WTC11 (cell line): ENCODE data around the gene FAM193A. TPM values are rescaled to one million over a fixed set of nuclear protein-coding genes. Genes with fewer than 3 reads are reported as not detected.

ENCODE experiments used
- ATAC-seq: fragments of 200-7000 bp; cut with Tn5 transposase; 2 replicates; pipeline ENCODE4 v1.10.0; 2021; ENCODE audit warnings: mild to moderate bottlenecking, moderate library complexity
- CTCF ChIA-PET: fragments of 300-600 bp; sonication (Branson Sonifier 250); formaldehyde crosslinking; loops from one replicate; lab custom pipeline; 2021; ENCODE audit warnings: antibody characterized with exemption; lab: Charles Lee
- POLR2A ChIA-PET: fragments of 350-600 bp; sonication (Branson Sonifier 250); formaldehyde crosslinking; loops from one replicate; lab custom pipeline; 2021; ENCODE audit warnings: antibody characterized with exemption; lab: Charles Lee
- DNase-seq: peaks from one replicate; pipeline ENCODE4 v3.0.0; 2021; ENCODE audit warnings: low spot score
- H3K27ac Mint-ChIP-seq: 2 replicates; pipeline ENCODE4 v1.8.0; 2021; ENCODE audit warnings: mixed read lengths
- H3K27me3 Mint-ChIP-seq: 2 replicates; pipeline ENCODE4 v1.8.0; 2021; ENCODE audit warnings: low read depth, mild to moderate bottlenecking, moderate library complexity, mixed read lengths
- H3K36me3 Mint-ChIP-seq: 2 replicates; pipeline ENCODE4 v1.8.0; 2021; ENCODE audit warnings: mixed read lengths
- H3K4me1 Mint-ChIP-seq: 2 replicates; pipeline ENCODE4 v1.8.0; 2022; ENCODE audit warnings: mixed read lengths
- H3K4me3 Mint-ChIP-seq: 2 replicates; pipeline ENCODE4 v1.8.0; 2021; ENCODE audit warnings: mild to moderate bottlenecking, moderate library complexity, mixed read lengths
- H3K9me3 Mint-ChIP-seq: 2 replicates; pipeline ENCODE4 v1.8.0; 2021; ENCODE audit warnings: mixed read lengths
- ATF3 ChIP-seq: sonication (generic); formaldehyde crosslinking; conservative IDR thresholded peaks from 2 replicates; pipeline ENCODE4 v1.8.1; 2022; ENCODE audit warnings: mild to moderate bottlenecking, missing genetic modification reagents
- CBFB ChIP-seq: sonication (generic); formaldehyde crosslinking; IDR thresholded peaks from 2 replicates; pipeline ENCODE4 v1.8.1; 2022; ENCODE audit warnings: mild to moderate bottlenecking, low read depth, missing genetic modification reagents
- CDX4 ChIP-seq: fragments of 250-450 bp; sonication (Bioruptor Pico); IDR thresholded peaks from 2 replicates; pipeline ENCODE4 v1.9.0; 2021; ENCODE audit warnings: moderate library complexity, mild to moderate bottlenecking, inconsistent platforms, borderline replicate concordance
- CREB1 ChIP-seq: sonication (generic); formaldehyde crosslinking; IDR thresholded peaks from 2 replicates; pipeline ENCODE4 v1.8.0; 2023; ENCODE audit warnings: mild to moderate bottlenecking, missing genetic modification reagents
- ELF4 ChIP-seq: sonication (generic); formaldehyde crosslinking; IDR thresholded peaks from 2 replicates; pipeline ENCODE4 v1.8.1; 2022; ENCODE audit warnings: low read depth, mild to moderate bottlenecking, moderate library complexity, missing genetic modification reagents
- ESRRA ChIP-seq: sonication (generic); formaldehyde crosslinking; IDR thresholded peaks from 2 replicates; pipeline ENCODE4 v1.8.1; 2022; ENCODE audit warnings: mild to moderate bottlenecking, missing genetic modification reagents, borderline replicate concordance
- FOXJ3 ChIP-seq: sonication (generic); formaldehyde crosslinking; IDR thresholded peaks from 2 replicates; pipeline ENCODE4 v1.9.0; 2021; ENCODE audit warnings: missing genetic modification reagents, mild to moderate bottlenecking, borderline replicate concordance
- FOXK1 ChIP-seq: sonication (generic); formaldehyde crosslinking; IDR thresholded peaks from 2 replicates; pipeline ENCODE4 v1.8.0; 2022; ENCODE audit warnings: mild to moderate bottlenecking, moderate library complexity, missing genetic modification reagents
- FOXP1 ChIP-seq: sonication (generic); formaldehyde crosslinking; IDR thresholded peaks from 2 replicates; pipeline ENCODE4 v1.8.0; 2022; ENCODE audit warnings: missing genetic modification reagents, mild to moderate bottlenecking, moderate library complexity, borderline replicate concordance
- JAZF1 ChIP-seq: fragments of 250-450 bp; sonication (Bioruptor Pico); IDR thresholded peaks from 2 replicates; pipeline ENCODE4 v1.9.0; 2021; ENCODE audit warnings: moderate library complexity, mild to moderate bottlenecking, inconsistent platforms
- MAX ChIP-seq: sonication (generic); formaldehyde crosslinking; IDR thresholded peaks from 2 replicates; pipeline ENCODE4 v1.8.0; 2022; ENCODE audit warnings: mild to moderate bottlenecking, missing genetic modification reagents
- MXD4 ChIP-seq: fragments of 250-450 bp; sonication (Bioruptor Pico); IDR thresholded peaks from 2 replicates; pipeline ENCODE4 v1.8.0; 2021; ENCODE audit warnings: mild to moderate bottlenecking, moderate library complexity, borderline replicate concordance
- MYBL2 ChIP-seq: sonication (generic); formaldehyde crosslinking; IDR thresholded peaks from 2 replicates; pipeline ENCODE4 v1.8.1; 2023; ENCODE audit warnings: mild to moderate bottlenecking, moderate library complexity, missing genetic modification reagents
- NFYB ChIP-seq: sonication (generic); formaldehyde crosslinking; conservative IDR thresholded peaks from 2 replicates; pipeline ENCODE4 v1.8.0; 2022; ENCODE audit warnings: low read depth, missing genetic modification reagents
- OVOL2 ChIP-seq: fragments of 250-450 bp; sonication (Bioruptor Pico); IDR thresholded peaks from 2 replicates; pipeline ENCODE4 v1.9.0; 2021; ENCODE audit warnings: mild to moderate bottlenecking, borderline replicate concordance
- PRRX2 ChIP-seq: fragments of 250-450 bp; sonication (Bioruptor Pico); IDR thresholded peaks from 2 replicates; pipeline ENCODE4 v1.8.0; 2021; ENCODE audit warnings: mild to moderate bottlenecking
- SOX15 ChIP-seq: fragments of 250-450 bp; sonication (Bioruptor Pico); IDR thresholded peaks from 2 replicates; pipeline ENCODE4 v1.9.0; 2021; ENCODE audit warnings: mild to moderate bottlenecking
- ZBTB21 ChIP-seq: sonication (generic); formaldehyde crosslinking; IDR thresholded peaks from 2 replicates; pipeline ENCODE4 v1.8.1; 2023; ENCODE audit warnings: mild to moderate bottlenecking, missing genetic modification reagents, borderline replicate concordance
- ZNF121 ChIP-seq: sonication (generic); formaldehyde crosslinking; IDR thresholded peaks from 2 replicates; pipeline ENCODE4 v1.8.0; 2023; ENCODE audit warnings: missing genetic modification reagents
- ZNF138 ChIP-seq: sonication (generic); formaldehyde crosslinking; conservative IDR thresholded peaks from 2 replicates; pipeline ENCODE4 v1.8.1; 2022; ENCODE audit warnings: mild to moderate bottlenecking, moderate library complexity, missing genetic modification reagents
- ZNF263 ChIP-seq: sonication (generic); formaldehyde crosslinking; IDR thresholded peaks from 2 replicates; pipeline ENCODE4 v1.8.1; 2022; ENCODE audit warnings: low read depth, mild to moderate bottlenecking, moderate library complexity, missing genetic modification reagents
- ZNF281 ChIP-seq: sonication (generic); formaldehyde crosslinking; IDR thresholded peaks from 2 replicates; pipeline ENCODE4 v1.8.0; 2023; ENCODE audit warnings: mild to moderate bottlenecking, missing genetic modification reagents
- ZNF317 ChIP-seq: sonication (generic); formaldehyde crosslinking; IDR thresholded peaks from 2 replicates; pipeline ENCODE4 v1.8.1; 2023; ENCODE audit warnings: low read depth, mild to moderate bottlenecking, moderate library complexity, missing genetic modification reagents, borderline replicate concordance
- ZNF532 ChIP-seq: fragments of 250-450 bp; sonication (Bioruptor Pico); IDR thresholded peaks from 2 replicates; pipeline ENCODE4 v1.9.0; 2021; ENCODE audit warnings: mild to moderate bottlenecking, borderline replicate concordance
- ZNF671 ChIP-seq: fragments of 250-450 bp; sonication (Bioruptor Pico); IDR thresholded peaks from 2 replicates; pipeline ENCODE4 v1.8.0; 2021; ENCODE audit warnings: mild to moderate bottlenecking
- total RNA-seq: library from RNA; stranded (reverse); gene quantifications from 3 replicates; pipeline ENCODE4 v1.2.3, GENCODE V29; 2021

Gene FAM193A
- total RNA-seq, 1 experiment from 2014 or later: 28.1 TPM

GRCh38 chr4:2574009-2574408, 37.6 kb downstream of the FAM193A start:
- Mint-ChIP-seq H3K36me3 (no peaks in the 10 kb centered on the region), H3K4me3 (no peak overlapping the region), H3K4me1 (peaks cover 33% of the 10 kb centered on the region), H3K27me3 (no peaks in the 10 kb centered on the region), H3K27ac (peak overlapping the region; percentile 76), H3K9me3 (no peaks in the 10 kb centered on the region)
- CTCF ChIA-PET: no interaction called here
- POLR2A ChIA-PET: no interaction called here
- ATAC-seq (no peak), DNase-seq (no peak)
- TF ChIP-seq FOXP1 (no peak), ZNF532 (no peak), ZNF263 (CRISPR knock-in tag) (no peak), ZNF121 (CRISPR knock-in tag) (no peak), MXD4 (CRISPR knock-in tag) (no peak), ZBTB21 (CRISPR knock-in tag) (no peak), NFYB (CRISPR knock-in tag) (no peak), CDX4 (no peak), FOXJ3 (no peak), SOX15 (CRISPR knock-in tag) (no peak), ELF4 (no peak)

- ChIA-PET CTCF (no interaction called here), POLR2A (no interaction called here)
- H3K27me3 Mint-ChIP-seq: no peaks in the 10 kb centered on the region
- ATAC-seq (no peak), DNase-seq (no peak)
- peaks cover 5% of the 10 kb centered on the region for H3K9me3 Mint-ChIP-seq
- H3K27ac Mint-ChIP-seq: peak overlapping the region; percentile 60
- H3K4me3 Mint-ChIP-seq: no peak overlapping the region
- no peak for TF ChIP-seq MYBL2 (CRISPR knock-in tag)
- TF ChIP-seq FOXK1: no peak
- no peak for TF ChIP-seq ZNF281
- no peak for TF ChIP-seq MXD4 (CRISPR knock-in tag)
- no peak for TF ChIP-seq CBFB
- no peak for TF ChIP-seq ZNF317 (CRISPR knock-in tag)
- TF ChIP-seq JAZF1: no peak
- TF ChIP-seq MAX (CRISPR knock-in tag): no peak
- TF ChIP-seq ZNF263 (CRISPR knock-in tag): no peak
- no peak for TF ChIP-seq ATF3 (CRISPR knock-in tag)
- TF ChIP-seq ZNF138 (CRISPR knock-in tag): no peak
- TF ChIP-seq ESRRA (CRISPR knock-in tag): no peak
- TF ChIP-seq CREB1 (CRISPR knock-in tag): no peak
- no peak for TF ChIP-seq OVOL2 (CRISPR knock-in tag)
- TF ChIP-seq ZNF671 (CRISPR knock-in tag): no peak
- TF ChIP-seq PRRX2 (CRISPR knock-in tag): no peak
- peaks cover 5% of the 10 kb centered on the region for H3K36me3 Mint-ChIP-seq
- peaks cover 33% of the 10 kb centered on the region for H3K4me1 Mint-ChIP-seq
Observed at GRCh38 chr4:2574863-2575262, 38.4 kb downstream of the FAM193A start.
